OCI-LY3 (cell line): Measurements from ENCODE around the gene ATF6.

Source experiments
- EZH2phosphoT487 ChIP-seq: fragments of 200-600 bp; shearing (Covaris generic); IDR thresholded peaks from 2 replicates; pipeline ENCODE4 v1.6.1; 2018; ENCODE audit warnings: antibody characterized with exemption, mixed run types, low read depth
- TF ChIP-seq, protein P1 (sequence below): fragments of 200-600, 300-600 bp; sonication (generic); IDR thresholded peaks from 2 replicates; pipeline ENCODE4 v1.5.1; 2014; ENCODE audit warnings: antibody characterized with exemption, low read length, low read depth

DNA sequence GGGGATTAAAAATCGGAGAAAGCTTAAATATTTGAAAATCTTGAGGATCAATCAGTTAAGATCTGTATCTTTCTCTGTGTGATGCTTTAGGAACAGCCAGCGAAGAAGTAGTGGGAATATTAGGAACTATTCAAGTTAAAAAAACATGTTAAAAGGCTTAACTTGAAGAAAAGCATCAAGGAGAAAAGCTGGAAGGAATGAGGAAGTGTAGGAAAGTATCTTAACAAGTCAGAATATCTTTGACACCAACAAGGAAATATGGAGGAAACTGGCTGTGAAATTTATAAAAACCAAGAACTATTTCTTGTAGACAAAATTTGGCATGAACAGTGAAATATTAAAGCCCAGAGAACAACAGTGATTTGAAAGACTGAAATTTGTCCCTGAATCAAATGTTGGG, 60.4 kb downstream of the ATF6 start:
- TF ChIP-seq, protein P1, sequence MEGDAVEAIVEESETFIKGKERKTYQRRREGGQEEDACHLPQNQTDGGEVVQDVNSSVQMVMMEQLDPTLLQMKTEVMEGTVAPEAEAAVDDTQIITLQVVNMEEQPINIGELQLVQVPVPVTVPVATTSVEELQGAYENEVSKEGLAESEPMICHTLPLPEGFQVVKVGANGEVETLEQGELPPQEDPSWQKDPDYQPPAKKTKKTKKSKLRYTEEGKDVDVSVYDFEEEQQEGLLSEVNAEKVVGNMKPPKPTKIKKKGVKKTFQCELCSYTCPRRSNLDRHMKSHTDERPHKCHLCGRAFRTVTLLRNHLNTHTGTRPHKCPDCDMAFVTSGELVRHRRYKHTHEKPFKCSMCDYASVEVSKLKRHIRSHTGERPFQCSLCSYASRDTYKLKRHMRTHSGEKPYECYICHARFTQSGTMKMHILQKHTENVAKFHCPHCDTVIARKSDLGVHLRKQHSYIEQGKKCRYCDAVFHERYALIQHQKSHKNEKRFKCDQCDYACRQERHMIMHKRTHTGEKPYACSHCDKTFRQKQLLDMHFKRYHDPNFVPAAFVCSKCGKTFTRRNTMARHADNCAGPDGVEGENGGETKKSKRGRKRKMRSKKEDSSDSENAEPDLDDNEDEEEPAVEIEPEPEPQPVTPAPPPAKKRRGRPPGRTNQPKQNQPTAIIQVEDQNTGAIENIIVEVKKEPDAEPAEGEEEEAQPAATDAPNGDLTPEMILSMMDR = no peak
- TF ChIP-seq EZH2phosphoT487 = no peak
